Coronary artery (tissue), 2 donors: ENCODE results near the gene BANF2.

ENCODE experiments used
- DNase-seq: peaks from one replicate; pipeline ENCODE4 v3.0.0-alpha.2; 2017; ENCODE audit warnings: low spot score
- H3K27ac ChIP-seq, 2 donors: fragments of 200-600 bp; sonication (generic); one replicate each; pipeline ENCODE4 v1.5.1; 2016 to 2019
- H3K4me3 ChIP-seq: fragments of 200-600 bp; sonication (generic); 2 replicates; pipeline ENCODE4 v1.5.1; 2016; ENCODE audit warnings: mild to moderate bottlenecking, moderate library complexity
- CTCF ChIP-seq: fragments of 200-600 bp; sonication (generic); IDR thresholded peaks from one replicate; pipeline ENCODE4 v1.5.1; 2019; ENCODE audit warnings: antibody characterized with exemption

Gene BANF2

DNA sequence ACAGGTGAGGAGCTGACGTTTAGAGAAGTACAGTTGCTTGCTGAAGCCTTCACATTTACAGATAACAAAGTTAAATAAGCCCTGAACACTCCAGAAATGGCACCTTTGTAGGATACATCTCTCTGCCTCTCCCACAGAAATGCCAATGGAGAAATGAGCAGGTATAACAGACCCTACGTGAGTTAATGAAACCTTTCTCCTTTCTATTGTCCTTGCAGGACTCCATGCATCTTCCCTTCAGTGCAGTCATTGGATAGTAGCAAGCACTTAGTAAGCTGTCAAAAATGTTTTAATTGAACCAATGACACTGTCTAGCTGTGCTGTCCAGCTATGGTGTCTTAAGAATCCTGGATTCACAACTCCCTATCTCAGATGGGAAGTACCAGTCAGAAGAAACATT lies 9.6 kb upstream of the BANF2 start:
- no peak for TF ChIP-seq CTCF

DNA sequence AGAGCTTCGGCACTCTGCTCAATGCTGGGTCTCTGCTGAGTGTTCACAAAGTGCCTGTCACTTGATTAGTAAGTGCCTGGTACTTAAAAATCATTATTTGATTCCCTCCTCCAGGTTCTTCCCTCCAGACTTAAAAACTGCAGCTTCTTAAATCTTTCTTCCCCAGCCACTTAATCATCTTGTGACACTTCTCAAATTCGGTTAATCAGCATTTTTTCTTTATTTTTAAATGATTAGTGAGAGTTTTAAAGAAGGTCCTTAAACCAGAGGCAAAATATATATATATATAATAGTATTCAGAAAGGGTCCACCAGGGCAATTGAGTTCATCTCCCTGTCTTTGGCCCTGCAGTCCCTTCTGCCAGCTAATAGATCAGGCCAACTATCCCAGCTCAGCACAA lies 8.0 kb upstream of the BANF2 start:
- no peak for DNase-seq
- no peak for TF ChIP-seq CTCF
- Histone ChIP-seq H3K4me3 (no peak overlapping the region), H3K27ac (no peak overlapping the region)

More for the DNA sequence above, 9.6 kb upstream of the BANF2 start:
- H3K4me3 ChIP-seq: no peak overlapping the region
- no peak for DNase-seq
- no peak overlapping the region for H3K27ac ChIP-seq

DNA sequence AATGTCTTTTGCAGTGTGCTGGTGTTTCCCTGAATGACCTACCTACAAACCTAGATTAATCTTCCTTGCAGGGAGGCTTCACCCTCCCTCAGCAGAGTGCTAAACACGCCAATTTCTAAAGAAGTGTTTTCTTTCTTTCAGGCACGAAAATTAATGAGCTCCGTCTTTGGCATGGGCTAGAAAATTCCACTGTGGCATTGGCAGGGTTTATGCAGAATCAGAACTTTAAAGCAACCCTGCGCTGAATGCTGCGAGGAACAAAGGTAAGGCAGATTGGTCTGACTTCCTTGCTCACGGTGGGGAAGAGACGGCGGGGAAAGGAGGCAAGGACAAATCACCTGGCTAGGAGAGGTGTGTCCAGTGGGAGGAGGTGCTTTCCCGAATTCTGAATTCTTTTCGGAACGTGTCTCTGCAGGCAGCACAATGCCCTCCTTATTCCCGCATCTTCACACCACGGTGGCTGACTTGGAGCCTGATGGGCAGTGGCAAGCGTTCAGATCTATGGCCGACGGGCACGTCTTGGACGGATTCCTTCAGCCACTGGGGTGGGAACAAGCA lies 6.2 kb upstream of the BANF2 start:
- no peak overlapping the region for H3K4me3 ChIP-seq
- DNase-seq: no peak
- no peak for TF ChIP-seq CTCF
- no peak overlapping the region for H3K27ac ChIP-seq

DNA sequence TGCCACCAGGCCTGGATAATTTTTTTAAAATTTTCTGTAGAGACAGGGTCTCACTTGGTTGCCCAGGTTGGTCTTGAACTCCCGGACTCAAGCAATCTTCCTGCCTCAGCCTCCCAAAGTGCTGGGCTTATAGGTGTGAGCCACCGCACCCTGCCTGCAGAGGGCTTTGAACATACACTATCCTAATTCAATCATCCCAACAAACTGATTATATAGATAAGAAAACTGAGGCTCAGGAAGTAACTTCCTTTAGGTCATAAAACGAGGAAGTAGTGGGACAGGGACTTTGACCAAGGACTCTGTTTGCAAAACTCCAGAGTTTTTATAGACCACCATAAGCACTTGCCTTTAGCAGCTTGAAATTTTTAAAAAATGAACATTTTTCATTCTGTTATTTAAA lies 5.0 kb upstream of the BANF2 start:
- TF ChIP-seq CTCF: no peak
- Histone ChIP-seq H3K27ac (no peak overlapping the region), H3K4me3 (no peak overlapping the region)
- no peak for DNase-seq

- TF ChIP-seq CTCF: no peak
- Histone ChIP-seq H3K4me3 (no peak overlapping the region), H3K27ac (no peak overlapping the region)
- DNase-seq: no peak
These were observed 3.5 kb upstream of the BANF2 start for GRCh38 chr20:17696287-17696686.

DNA sequence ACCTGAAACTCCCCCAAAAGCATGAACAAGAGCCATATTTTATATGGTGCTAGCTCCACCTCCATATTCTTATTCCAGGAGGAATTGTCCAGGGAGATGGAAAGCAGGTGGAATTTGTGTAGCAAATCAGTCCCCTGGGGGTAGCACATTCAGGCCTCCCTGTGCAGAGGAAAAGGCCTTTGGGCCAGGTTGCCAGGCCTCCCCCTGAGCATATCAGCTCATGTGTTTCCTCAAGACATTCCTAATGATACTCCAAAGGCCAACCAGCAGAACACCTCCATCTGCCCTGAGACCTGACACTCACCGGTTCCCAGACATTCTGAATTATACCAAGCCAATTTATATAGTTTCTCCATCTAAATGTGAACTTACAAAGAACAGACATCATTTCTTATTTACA lies 2.6 kb upstream of the BANF2 start:
- Histone ChIP-seq H3K4me3 (no peak overlapping the region), H3K27ac (no peak overlapping the region)
- no peak for TF ChIP-seq CTCF
- no peak for DNase-seq

DNA sequence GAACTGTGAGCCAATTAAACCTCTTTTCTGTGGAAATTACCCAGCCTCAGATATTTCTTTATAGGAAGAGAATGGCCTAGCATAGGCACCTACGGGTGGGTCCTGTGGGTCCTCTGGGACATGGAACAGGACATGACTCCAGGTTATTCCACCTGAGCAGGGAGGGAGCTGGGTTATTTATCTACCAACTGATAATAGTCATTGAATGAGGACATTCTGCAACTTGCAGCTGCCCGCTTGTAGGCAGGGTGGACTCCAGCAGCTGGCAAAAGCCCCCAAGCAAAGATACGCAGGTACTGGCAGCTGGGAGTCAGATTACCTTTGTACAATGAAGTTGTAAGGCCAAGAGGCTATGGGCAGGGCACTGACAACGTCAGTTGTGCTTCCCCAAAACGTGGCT lies 1.4 kb upstream of the BANF2 start:
- TF ChIP-seq CTCF: no peak
- DNase-seq: no peak
- no peak overlapping the region for H3K4me3 ChIP-seq
- no peak overlapping the region for H3K27ac ChIP-seq
